ENCODE results near the gene ENOX1. TPM values are rescaled to one million over a fixed set of nuclear protein-coding genes. Genes with fewer than 3 reads are reported as not detected.

The ENOX1 gene
- total RNA-seq, 1 experiment from 2014 or later, result 0.26 TPM

- ATAC-seq (no peak), DNase-seq (ENCODE audit: low spot score) (no peak)
- no peak overlapping the region for H3K27ac Mint-ChIP-seq
- no peaks in the 10 kb centered on the region for H3K9me3 Mint-ChIP-seq
- no peak for TF ChIP-seq ATF2 (CRISPR knock-in tag; IDR thresholded peaks at IDR 0.05; ENCODE audit: borderline replicate concordance, low read depth)
- TF ChIP-seq ZMAT4 (CRISPR knock-in tag; IDR thresholded peaks at IDR 0.05), result no peak
- TF ChIP-seq, protein P1, sequence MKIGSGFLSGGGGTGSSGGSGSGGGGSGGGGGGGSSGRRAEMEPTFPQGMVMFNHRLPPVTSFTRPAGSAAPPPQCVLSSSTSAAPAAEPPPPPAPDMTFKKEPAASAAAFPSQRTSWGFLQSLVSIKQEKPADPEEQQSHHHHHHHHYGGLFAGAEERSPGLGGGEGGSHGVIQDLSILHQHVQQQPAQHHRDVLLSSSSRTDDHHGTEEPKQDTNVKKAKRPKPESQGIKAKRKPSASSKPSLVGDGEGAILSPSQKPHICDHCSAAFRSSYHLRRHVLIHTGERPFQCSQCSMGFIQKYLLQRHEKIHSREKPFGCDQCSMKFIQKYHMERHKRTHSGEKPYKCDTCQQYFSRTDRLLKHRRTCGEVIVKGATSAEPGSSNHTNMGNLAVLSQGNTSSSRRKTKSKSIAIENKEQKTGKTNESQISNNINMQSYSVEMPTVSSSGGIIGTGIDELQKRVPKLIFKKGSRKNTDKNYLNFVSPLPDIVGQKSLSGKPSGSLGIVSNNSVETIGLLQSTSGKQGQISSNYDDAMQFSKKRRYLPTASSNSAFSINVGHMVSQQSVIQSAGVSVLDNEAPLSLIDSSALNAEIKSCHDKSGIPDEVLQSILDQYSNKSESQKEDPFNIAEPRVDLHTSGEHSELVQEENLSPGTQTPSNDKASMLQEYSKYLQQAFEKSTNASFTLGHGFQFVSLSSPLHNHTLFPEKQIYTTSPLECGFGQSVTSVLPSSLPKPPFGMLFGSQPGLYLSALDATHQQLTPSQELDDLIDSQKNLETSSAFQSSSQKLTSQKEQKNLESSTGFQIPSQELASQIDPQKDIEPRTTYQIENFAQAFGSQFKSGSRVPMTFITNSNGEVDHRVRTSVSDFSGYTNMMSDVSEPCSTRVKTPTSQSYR (CRISPR knock-in tag; IDR thresholded peaks at IDR 0.05), result no peak
- no peak for TF ChIP-seq IRF1 (CRISPR knock-in tag; IDR thresholded peaks at IDR 0.05)
- no peak for TF ChIP-seq STAT6 (CRISPR knock-in tag; conservative IDR thresholded peaks at IDR 0.05; ENCODE audit: low read depth)
- no peak for TF ChIP-seq SMAD4 (CRISPR knock-in tag; IDR thresholded peaks at IDR 0.05)
- no peak for TF ChIP-seq HMGXB4 (CRISPR knock-in tag; IDR thresholded peaks at IDR 0.05)
- TF ChIP-seq PRDM15 (CRISPR knock-in tag; IDR thresholded peaks at IDR 0.05), result no peak
- no peak for TF ChIP-seq E2F1 (CRISPR knock-in tag; IDR thresholded peaks at IDR 0.05)
- no peak for TF ChIP-seq SMAD3 (CRISPR knock-in tag; IDR thresholded peaks at IDR 0.05; ENCODE audit: borderline replicate concordance)
- TF ChIP-seq MXD4 (CRISPR knock-in tag; IDR thresholded peaks at IDR 0.05; ENCODE audit: borderline replicate concordance), result no peak
- no peak for TF ChIP-seq ELF4 (CRISPR knock-in tag; IDR thresholded peaks at IDR 0.05; ENCODE audit: low read depth)
- no peak for TF ChIP-seq SP1 (CRISPR knock-in tag; conservative IDR thresholded peaks at IDR 0.05)
- TF ChIP-seq SOX15 (CRISPR knock-in tag; IDR thresholded peaks at IDR 0.05), result no peak
- no peak for TF ChIP-seq TEAD1 (CRISPR knock-in tag; IDR thresholded peaks at IDR 0.05)
- no peak for TF ChIP-seq ZBTB21 (CRISPR knock-in tag; IDR thresholded peaks at IDR 0.05; ENCODE audit: borderline replicate concordance)
- TF ChIP-seq ZNF423 (CRISPR knock-in tag; IDR thresholded peaks at IDR 0.05), result no peak
- no peak for TF ChIP-seq ZNF263 (CRISPR knock-in tag; IDR thresholded peaks at IDR 0.05; ENCODE audit: low read depth)
- no peak for TF ChIP-seq NR1H2 (CRISPR knock-in tag; IDR thresholded peaks at IDR 0.05)
- no peak for TF ChIP-seq TP53 (CRISPR knock-in tag; IDR thresholded peaks at IDR 0.05)
- CTCF ChIA-PET, result no interaction called here
- H3K36me3 Mint-ChIP-seq, result no peaks in the 10 kb centered on the region
- POLR2A ChIA-PET, result no interaction called here
- no peaks in the 10 kb centered on the region for H3K27me3 Mint-ChIP-seq (ENCODE audit: low read depth)
- peaks cover 5% of the 10 kb centered on the region; the same call in 1 of the 2 replicates for H3K4me1 Mint-ChIP-seq
- H3K4me3 Mint-ChIP-seq, result no peak overlapping the region
Observed at GRCh38 chr13:43289470-43290255, 497.1 kb downstream of the ENOX1 start.
